NT2/D1 (cell line): ENCODE measurements around the gene ORMDL2.

Experiments
- SUZ12 ChIP-seq: IDR thresholded peaks from 2 replicates; pipeline ENCODE4 v1.6.1; 2011; ENCODE audit not compliant: insufficient read length, insufficient read depth; ENCODE audit errors: extremely low read depth
- YY1 ChIP-seq: IDR thresholded peaks from 2 replicates; pipeline ENCODE4 v1.6.1; 2011; ENCODE audit not compliant: insufficient read length, insufficient read depth
- ZNF274 ChIP-seq: IDR thresholded peaks from 2 replicates; pipeline ENCODE4 v1.6.1; 2011; ENCODE audit warnings: mild to moderate bottlenecking, low read depth, low read length

- TF ChIP-seq ZNF274 (no peak), YY1 (no peak), SUZ12 (no peak)
Observed at GRCh38 chr12:55828357-55828756, 10.5 kb downstream of the ORMDL2 start.
